ENCODE data around the gene CDH4. TPM values are rescaled to one million over a fixed set of nuclear protein-coding genes. Genes with fewer than 3 reads are reported as not detected.

CDH4 gene
- total and polyA plus RNA-seq, 2 of the 13 experiments (the other 11 are each of a cell fraction or from before 2014, with no cell fraction given) = not detected

GRCh38 chr20:61886721-61887595 lies 634.9 kb downstream of the CDH4 start (continued):
- TF ChIP-seq ZSCAN25 (CRISPR knock-in tag; IDR thresholded peaks at IDR 0.05) (peak; percentile 99), ZNF318 (CRISPR knock-in tag; IDR thresholded peaks at IDR 0.05) (0 out of 2 replicates have a peak, but pooled peaks have one; percentile 58), ZNF414 (CRISPR knock-in tag; IDR thresholded peaks at IDR 0.05) (no peak), XRCC5 (optimal IDR thresholded peaks at IDR 0.05; ENCODE audit: low read length) (peak; percentile 71), ZNF230 (CRISPR knock-in tag; IDR thresholded peaks at IDR 0.05) (no peak), SMC3 (IDR thresholded peaks at IDR 0.05; ENCODE audit: low read length) (peak; percentile 81), BHLHE40 (IDR thresholded peaks at IDR 0.05; ENCODE audit: low read length) (peak; percentile 38; the same call in 1 of the 2 replicates)
- TF ChIP-seq, protein P1, sequence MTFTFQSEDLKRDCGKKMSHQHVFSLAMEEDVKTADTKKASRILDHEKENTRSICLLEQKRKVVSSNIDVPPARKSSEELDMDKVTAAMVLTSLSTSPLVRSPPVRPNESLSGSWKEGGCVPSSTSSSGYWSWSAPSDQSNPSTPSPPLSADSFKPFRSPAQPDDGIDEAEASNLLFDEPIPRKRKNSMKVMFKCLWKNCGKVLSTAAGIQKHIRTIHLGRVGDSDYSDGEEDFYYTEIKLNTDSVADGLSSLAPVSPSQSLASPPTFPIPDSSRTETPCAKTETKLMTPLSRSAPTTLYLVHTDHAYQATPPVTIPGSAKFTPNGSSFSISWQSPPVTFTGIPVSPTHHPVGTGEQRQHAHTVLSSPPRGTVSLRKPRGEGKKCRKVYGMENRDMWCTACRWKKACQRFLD (CRISPR knock-in tag; IDR thresholded peaks at IDR 0.05; ENCODE audit: borderline replicate concordance) = no peak
- TF ChIP-seq, protein P2, sequence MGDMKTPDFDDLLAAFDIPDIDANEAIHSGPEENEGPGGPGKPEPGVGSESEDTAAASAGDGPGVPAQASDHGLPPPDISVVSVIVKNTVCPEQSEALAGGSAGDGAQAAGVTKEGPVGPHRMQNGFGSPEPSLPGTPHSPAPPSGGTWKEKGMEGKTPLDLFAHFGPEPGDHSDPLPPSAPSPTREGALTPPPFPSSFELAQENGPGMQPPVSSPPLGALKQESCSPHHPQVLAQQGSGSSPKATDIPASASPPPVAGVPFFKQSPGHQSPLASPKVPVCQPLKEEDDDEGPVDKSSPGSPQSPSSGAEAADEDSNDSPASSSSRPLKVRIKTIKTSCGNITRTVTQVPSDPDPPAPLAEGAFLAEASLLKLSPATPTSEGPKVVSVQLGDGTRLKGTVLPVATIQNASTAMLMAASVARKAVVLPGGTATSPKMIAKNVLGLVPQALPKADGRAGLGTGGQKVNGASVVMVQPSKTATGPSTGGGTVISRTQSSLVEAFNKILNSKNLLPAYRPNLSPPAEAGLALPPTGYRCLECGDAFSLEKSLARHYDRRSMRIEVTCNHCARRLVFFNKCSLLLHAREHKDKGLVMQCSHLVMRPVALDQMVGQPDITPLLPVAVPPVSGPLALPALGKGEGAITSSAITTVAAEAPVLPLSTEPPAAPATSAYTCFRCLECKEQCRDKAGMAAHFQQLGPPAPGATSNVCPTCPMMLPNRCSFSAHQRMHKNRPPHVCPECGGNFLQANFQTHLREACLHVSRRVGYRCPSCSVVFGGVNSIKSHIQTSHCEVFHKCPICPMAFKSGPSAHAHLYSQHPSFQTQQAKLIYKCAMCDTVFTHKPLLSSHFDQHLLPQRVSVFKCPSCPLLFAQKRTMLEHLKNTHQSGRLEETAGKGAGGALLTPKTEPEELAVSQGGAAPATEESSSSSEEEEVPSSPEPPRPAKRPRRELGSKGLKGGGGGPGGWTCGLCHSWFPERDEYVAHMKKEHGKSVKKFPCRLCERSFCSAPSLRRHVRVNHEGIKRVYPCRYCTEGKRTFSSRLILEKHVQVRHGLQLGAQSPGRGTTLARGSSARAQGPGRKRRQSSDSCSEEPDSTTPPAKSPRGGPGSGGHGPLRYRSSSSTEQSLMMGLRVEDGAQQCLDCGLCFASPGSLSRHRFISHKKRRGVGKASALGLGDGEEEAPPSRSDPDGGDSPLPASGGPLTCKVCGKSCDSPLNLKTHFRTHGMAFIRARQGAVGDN (CRISPR knock-in tag; IDR thresholded peaks at IDR 0.05) = peak; percentile 24; the same call in 1 of the 2 replicates

Measured in HepG2 (cell line).